ENCODE data around the gene NCR3LG1. TPM values are rescaled to one million over a fixed set of nuclear protein-coding genes. Genes with fewer than 3 reads are reported as not detected.
A peak's percentile ranks its signal among the peaks of the same experiment; 100 is the strongest.

The NCR3LG1 gene
- total and polyA plus RNA-seq, 2 of the 4 experiments (the other 2 are of a cell fraction): 1.7 to 4.1 TPM

GRCh38 chr11:17405232-17406005 is 53.8 kb downstream of the NCR3LG1 start:
- H3K27me3 ChIP-seq (ENCODE audit: control insufficient read depth, insufficient read depth, low read length): peaks cover 8% of the 10 kb centered on the region
- TF ChIP-seq CEBPB (IDR thresholded peaks at IDR 0.05; ENCODE audit: low read depth, low read length) (no peak), MAZ (IDR thresholded peaks at IDR 0.05; ENCODE audit: borderline replicate concordance, low read depth, low read length) (no peak), FOS (IDR thresholded peaks at IDR 0.05; ENCODE audit: low read depth, low read length) (no peak), RCOR1 (IDR thresholded peaks at IDR 0.05; ENCODE audit: insufficient replicate concordance, low read length) (no peak), POLR2A (IDR thresholded peaks at IDR 0.05; ENCODE audit: low read depth, low read length) (no peak)
- no peak overlapping the region for H2BK5ac ChIP-seq (ENCODE audit: low read depth, low read length, poor library complexity, severe bottlenecking)
- in situ Hi-C loops (cut with MboI; ENCODE audit: low sequenced_read_pairs): no loop called here
- H3K79me1 ChIP-seq (ENCODE audit: low read depth in 1 of 2, low read length in 2 of 2): no peaks in the 10 kb centered on the region
- no peak overlapping the region for H4K5ac ChIP-seq (ENCODE audit: low read depth, low read length)
- H2AFZ ChIP-seq (replicated peaks; ENCODE audit: low read length, poor library complexity): peak overlapping the region; percentile 40
- BruUV-seq (replicated peaks): no TSS peak
- no peak overlapping the region for H4K91ac ChIP-seq (ENCODE audit: insufficient read depth, low read depth, low read length)
- WGBS, 2 experiments (ENCODE audit: extremely low coverage in 2 of 2, insufficient read length in 1 of 2): 45% methylated on average over 4 of the region's 15 CpGs; no CpG with 5 or more reads in 1 of the 2 experiments
- H3K36me3 ChIP-seq (ENCODE audit: control insufficient read depth, insufficient read depth, low read length): no peaks in the 10 kb centered on the region
- H3K56ac ChIP-seq (ENCODE audit: extremely low read depth, insufficient read depth, low read length): no peak overlapping the region
- dilution Hi-C loops (cut with HindIII; ENCODE audit: low sequenced_read_pairs, unreplicated experiment): no loop called here
- intact Hi-C loops (cut with micrococcal nuclease): no loop called here
- ATAC-seq (ENCODE audit: low read depth): peak; percentile 69
- H2AK5ac ChIP-seq (ENCODE audit: low read depth, low read length): no peak overlapping the region
- no peak overlapping the region for H2AK9ac ChIP-seq (replicated peaks; ENCODE audit: low read depth, low read length, poor library complexity)
- H3K9me1 ChIP-seq (ENCODE audit: insufficient read depth, low read length): no peaks in the 10 kb centered on the region
- H3K18ac ChIP-seq (ENCODE audit: low read depth, low read length): no peak overlapping the region
- H4K8ac ChIP-seq (ENCODE audit: low read depth in 2 of 2, low read length in 2 of 2): no peak overlapping the region
- peak; percentile 7 for DNase-seq
- no peak overlapping the region for H3K23ac ChIP-seq (ENCODE audit: low read depth, low read length)
- ChIA-PET CTCF (no interaction called here), POLR2A (ENCODE audit: unreplicated experiment) (no interaction called here)
- peak overlapping the region; percentile 19; the same call in 1 of the 2 replicates for H3K4me2 ChIP-seq (ENCODE audit: low read depth, low read length)
- no peak overlapping the region for H3K4me3 ChIP-seq (ENCODE audit: insufficient read depth, low read depth, low read length)
- H2BK15ac ChIP-seq (ENCODE audit: low read depth, low read length): no peak overlapping the region
- H3K4me1 ChIP-seq (ENCODE audit: control insufficient read depth, insufficient read depth, low read length): no peaks in the 10 kb centered on the region
- no peak overlapping the region for H3K4ac ChIP-seq (ENCODE audit: low read depth, low read length)
- H2BK20ac ChIP-seq (ENCODE audit: low read depth, low read length): no peak overlapping the region
- no peak overlapping the region for H3K9ac ChIP-seq (ENCODE audit: low read depth, low read length)
- H3K14ac ChIP-seq (replicated peaks; ENCODE audit: low read depth, low read length): no peak overlapping the region
- H3K9me3 ChIP-seq (ENCODE audit: control insufficient read depth, insufficient read depth, low read length): 0 out of 2 replicates have a peak, but pooled peaks cover 3% of the 10 kb centered on the region
- no peak overlapping the region for H2BK120ac ChIP-seq (ENCODE audit: low read depth, low read length)
- H4K20me1 ChIP-seq (ENCODE audit: insufficient read depth, low read length): no peaks in the 10 kb centered on the region
- H3K27ac ChIP-seq (ENCODE audit: insufficient read depth, low read length): no peak overlapping the region
